Neuron (in vitro differentiated cells): Measurements from ENCODE around the gene ZNF234.
"Not testable (repeated sequence)": the region's sequence is repeated elsewhere in the genome, so short reads cannot be mapped to it uniquely, and the experiment has no call there.

Source experiments
- H2AFZ ChIP-seq: one replicate; pipeline ENCODE4 v1.6.1; 2013; ENCODE audit warnings: low read depth, mild to moderate bottlenecking, inconsistent platforms, low read length, moderate library complexity
- H3K27me3 ChIP-seq: one replicate; pipeline ENCODE4 v1.6.1; 2013; ENCODE audit warnings: low read length; ENCODE audit not compliant: insufficient read depth
- H3K36me3 ChIP-seq: one replicate; pipeline ENCODE4 v1.6.1; 2013; ENCODE audit warnings: low read length; ENCODE audit not compliant: insufficient read depth
- H3K4me1 ChIP-seq: one replicate; pipeline ENCODE4 v1.6.1; 2013; ENCODE audit warnings: low read length; ENCODE audit not compliant: insufficient read depth
- H3K4me3 ChIP-seq: 2 replicates; pipeline ENCODE4 v1.5.1; 2013; ENCODE audit warnings: mild to moderate bottlenecking, low read length, moderate library complexity
- H3K9me3 ChIP-seq: one replicate; pipeline ENCODE4 v1.6.1; 2013; ENCODE audit warnings: low read length

The ZNF234 gene

GRCh38 chr19:44141191-44142058 lies at the start of gene ZNF234:
Gene ZNF234, plus strand, starts transcription at chr19:44141554. Its CDS starts 3,079 bp downstream, at chr19:44144633.
- peaks cover 22% of the 10 kb centered on the region for H3K36me3 ChIP-seq
- peaks cover 2% of the 10 kb centered on the region for H3K9me3 ChIP-seq
- H3K27me3 ChIP-seq: no peaks in the 10 kb centered on the region
- peak within 1 kb of the TSS; percentile 70 for H3K4me3 ChIP-seq
- peaks cover 17% of the 10 kb centered on the region for H3K4me1 ChIP-seq
- H2AFZ ChIP-seq: peak within 1 kb of the TSS; percentile 91

- Histone ChIP-seq H3K27me3 (no peaks in the 10 kb centered on the region), H3K36me3 (peaks cover 3% of the 10 kb centered on the region), H2AFZ (no peak overlapping the region), H3K4me3 (no peak overlapping the region), H3K9me3 (no peaks in the 10 kb centered on the region), H3K4me1 (no peaks in the 10 kb centered on the region)
Observed at GRCh38 chr19:44092108-44092507, 49.2 kb upstream of the ZNF234 start.

DNA sequence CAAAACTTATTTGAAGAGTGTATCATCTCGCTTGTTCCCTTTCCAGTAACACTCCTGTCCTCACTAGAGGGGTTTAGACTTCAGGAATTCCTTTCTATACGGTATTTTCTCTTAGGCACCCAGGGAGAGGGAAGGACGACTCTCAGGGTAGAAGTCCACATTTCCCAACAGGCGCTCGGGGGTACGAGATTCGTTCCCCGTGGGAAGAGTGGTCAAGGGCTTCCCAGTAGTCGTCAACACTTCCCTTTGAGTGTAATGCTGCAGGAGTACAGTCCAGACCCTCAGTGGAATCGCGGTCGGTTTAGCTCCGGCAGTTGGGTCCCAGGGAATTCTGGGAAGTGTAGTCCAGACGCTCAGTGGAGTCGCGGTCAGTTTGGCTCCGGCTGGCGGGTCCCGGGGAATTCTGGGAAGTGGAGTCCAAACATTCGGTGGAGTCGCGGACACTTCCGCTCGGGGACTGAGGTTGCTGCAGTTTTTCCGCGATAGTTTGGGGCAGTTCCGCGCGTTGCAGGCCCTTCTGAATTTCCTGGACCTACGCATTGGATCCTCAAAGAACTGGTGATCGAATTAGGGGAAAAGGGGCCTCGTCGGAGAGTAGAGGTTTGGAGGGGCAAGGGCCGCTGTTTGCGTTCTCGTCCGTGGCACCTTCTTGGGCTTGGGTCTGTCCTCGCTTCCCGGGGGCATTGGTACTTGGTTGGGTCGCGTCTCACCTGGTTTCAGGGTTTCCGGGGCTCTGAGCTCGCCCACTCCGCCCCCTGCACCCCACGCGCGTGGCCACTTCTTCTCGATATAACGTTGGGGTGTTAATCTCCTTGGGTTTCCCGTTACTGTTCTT lies 47.2 kb upstream of the ZNF234 start, which contains the start of gene ZNF224:
ZNF224 (plus strand) TSS at position 431 of the 835 bp plus-strand sequence. CDS start 3,513 bp downstream, outside the sequence.
- H3K9me3 ChIP-seq: no peaks in the 10 kb centered on the region
- peaks cover 15% of the 10 kb centered on the region for H3K36me3 ChIP-seq
- no peaks in the 10 kb centered on the region for H3K4me1 ChIP-seq
- H2AFZ ChIP-seq: peak within 1 kb of the TSS; percentile 91
- H3K4me3 ChIP-seq: peak within 1 kb of the TSS; percentile 69
- H3K27me3 ChIP-seq: no peaks in the 10 kb centered on the region

- no peak overlapping the region for H2AFZ ChIP-seq
- no peaks in the 10 kb centered on the region for H3K27me3 ChIP-seq
- H3K36me3 ChIP-seq: peaks cover 45% of the 10 kb centered on the region
- H3K4me1 ChIP-seq: no peaks in the 10 kb centered on the region
- H3K4me3 ChIP-seq: no peak overlapping the region
- peaks cover 36% of the 10 kb centered on the region for H3K9me3 ChIP-seq
Observed at GRCh38 chr19:44107751-44108150, 33.6 kb upstream of the ZNF234 start.

GRCh38 chr19:44109458-44109857 lies 31.9 kb upstream of the ZNF234 start:
- H2AFZ ChIP-seq: no peak overlapping the region
- H3K27me3 ChIP-seq: no peaks in the 10 kb centered on the region
- peaks cover 34% of the 10 kb centered on the region for H3K9me3 ChIP-seq
- peaks cover 3% of the 10 kb centered on the region for H3K4me1 ChIP-seq
- H3K36me3 ChIP-seq: peaks cover 31% of the 10 kb centered on the region
- no peak overlapping the region for H3K4me3 ChIP-seq

GRCh38 chr19:44111910-44112463 lies 29.4 kb upstream of the ZNF234 start:
- Histone ChIP-seq H2AFZ (peak overlapping the region; percentile 62), H3K4me1 (peaks cover 3% of the 10 kb centered on the region), H3K4me3 (peak overlapping the region; percentile 94), H3K27me3 (no peaks in the 10 kb centered on the region), H3K9me3 (peaks cover 19% of the 10 kb centered on the region), H3K36me3 (peaks cover 24% of the 10 kb centered on the region)

GRCh38 chr19:44112802-44113137 lies 28.6 kb upstream of the ZNF234 start:
- peaks cover 21% of the 10 kb centered on the region for H3K36me3 ChIP-seq
- peaks cover 12% of the 10 kb centered on the region for H3K9me3 ChIP-seq
- H2AFZ ChIP-seq: peak overlapping the region; percentile 62
- H3K4me1 ChIP-seq: peaks cover 3% of the 10 kb centered on the region
- peak overlapping the region; percentile 94 for H3K4me3 ChIP-seq
- H3K27me3 ChIP-seq: no peaks in the 10 kb centered on the region

GRCh38 chr19:44113138-44113783 lies 28.1 kb upstream of the ZNF234 start, which contains the start of gene ZNF225:
Gene ZNF225, plus strand, starts transcription at chr19:44113399. Its CDS starts 2,429 bp downstream, at chr19:44115828.
- peaks cover 3% of the 10 kb centered on the region for H3K4me1 ChIP-seq
- H2AFZ ChIP-seq: peak within 1 kb of the TSS; percentile 62
- no peaks in the 10 kb centered on the region for H3K27me3 ChIP-seq
- H3K9me3 ChIP-seq: peaks cover 7% of the 10 kb centered on the region
- H3K36me3 ChIP-seq: peaks cover 20% of the 10 kb centered on the region
- peak within 1 kb of the TSS; percentile 94 for H3K4me3 ChIP-seq

GRCh38 chr19:44113784-44114390 lies 27.5 kb upstream of the ZNF234 start:
- peaks cover 3% of the 10 kb centered on the region for H3K4me1 ChIP-seq
- H3K27me3 ChIP-seq: no peaks in the 10 kb centered on the region
- peaks cover 7% of the 10 kb centered on the region for H3K9me3 ChIP-seq
- peak overlapping the region; percentile 94 for H3K4me3 ChIP-seq
- H2AFZ ChIP-seq: peak overlapping the region; percentile 58
- H3K36me3 ChIP-seq: peaks cover 19% of the 10 kb centered on the region

DNA sequence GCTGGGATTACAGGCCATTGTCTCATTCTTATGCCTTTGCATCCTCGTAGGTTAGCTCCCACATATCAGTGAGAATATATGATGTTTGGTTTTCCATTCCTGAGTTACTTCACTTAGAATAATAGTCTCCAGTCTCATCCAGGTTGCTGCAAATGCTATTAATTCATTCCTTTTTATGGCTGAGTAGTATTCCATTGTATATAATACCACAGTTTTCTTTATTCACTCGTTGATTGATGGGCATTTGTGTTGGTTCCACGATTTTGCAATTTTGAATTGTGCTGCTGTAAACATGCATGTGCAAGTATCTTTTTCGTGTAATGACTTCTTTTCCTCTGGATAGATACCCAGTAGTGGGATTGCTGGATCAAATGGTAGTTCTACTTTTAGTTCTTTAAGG lies 20.2 kb upstream of the ZNF234 start:
- Histone ChIP-seq H3K36me3 (peaks cover 51% of the 10 kb centered on the region), H3K9me3 (peaks cover 13% of the 10 kb centered on the region)
- H3K27me3 ChIP-seq, H3K4me1 ChIP-seq, H3K4me3 ChIP-seq, H2AFZ ChIP-seq: not testable (repeated sequence)

- Histone ChIP-seq H3K4me3 (no peak overlapping the region), H3K27me3 (no peaks in the 10 kb centered on the region), H3K4me1 (peaks cover 16% of the 10 kb centered on the region), H3K9me3 (peaks cover 39% of the 10 kb centered on the region), H2AFZ (no peak overlapping the region), H3K36me3 (peaks cover 41% of the 10 kb centered on the region)
Observed at GRCh38 chr19:44131955-44132354, 9.4 kb upstream of the ZNF234 start.

DNA sequence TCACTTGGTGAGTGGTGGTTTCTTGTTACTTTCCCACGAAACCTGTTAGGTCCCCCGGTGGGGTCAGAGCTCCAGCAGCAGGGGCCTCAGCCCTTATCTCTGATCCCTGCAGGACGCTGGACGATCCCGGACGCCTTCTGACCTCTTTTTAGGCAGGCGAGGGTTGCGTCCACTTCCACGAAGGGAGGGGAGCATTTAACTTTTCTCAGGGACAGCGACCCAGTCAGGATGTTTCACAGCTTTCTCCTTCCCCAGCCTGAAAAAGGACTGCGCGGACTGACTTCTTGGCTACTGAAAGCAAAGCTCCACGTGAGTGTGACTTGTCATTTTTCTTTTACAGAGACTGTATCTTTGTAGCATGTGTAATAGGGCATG lies 692 bp downstream of the ZNF234 start:
- H3K36me3 ChIP-seq: peaks cover 23% of the 10 kb centered on the region
- no peaks in the 10 kb centered on the region for H3K27me3 ChIP-seq
- peaks cover 17% of the 10 kb centered on the region for H3K4me1 ChIP-seq
- H3K9me3 ChIP-seq: peaks cover 2% of the 10 kb centered on the region
- peak overlapping the region; percentile 70 for H3K4me3 ChIP-seq
- peak overlapping the region; percentile 91 for H2AFZ ChIP-seq
